ENCODE data around the gene GPS2.
A peak's percentile ranks its signal among the peaks of the same experiment; 100 is the strongest.

The GPS2 gene

GRCh38 chr17:7283471-7284216, 31.5 kb downstream of the GPS2 start:
- Histone ChIP-seq H3K79me2 (ENCODE audit: control insufficient read depth, low read length) (no peaks in the 10 kb centered on the region), H3K9me3 (ENCODE audit: control insufficient read depth, insufficient read depth, low read length) (no peaks in the 10 kb centered on the region), H4K20me1 (ENCODE audit: control insufficient read depth, insufficient read depth, low read depth, low read length) (no peaks in the 10 kb centered on the region), H3K4me3 (ENCODE audit: low read length) (no peak overlapping the region), H3K27ac (ENCODE audit: low read depth, low read length) (no peak overlapping the region), H3F3A (ENCODE audit: control insufficient read depth, insufficient read depth) (peaks cover 3% of the 10 kb centered on the region; the same call in 1 of the 2 replicates), H3K27me3 (ENCODE audit: control insufficient read depth, low read length) (peaks cover 44% of the 10 kb centered on the region), H3K9me2 (replicated peaks; ENCODE audit: control insufficient read depth, low read length) (no peaks in the 10 kb centered on the region), H3K4me1 (ENCODE audit: control insufficient read depth, low read length) (peaks cover 31% of the 10 kb centered on the region), H3K36me3 (ENCODE audit: control insufficient read depth, low read length) (no peaks in the 10 kb centered on the region), H3K4me2 (ENCODE audit: low read length) (no peak overlapping the region)
- TF ChIP-seq CTCF (IDR thresholded peaks at IDR 0.05; ENCODE audit: low read depth, low read length, poor library complexity, severe bottlenecking) (no peak), EZH2phosphoT487 (IDR thresholded peaks at IDR 0.05; ENCODE audit: borderline replicate concordance, low read length) (no peak)

GRCh38 chr17:7282752-7283321, 32.3 kb downstream of the GPS2 start:
- no peaks in the 10 kb centered on the region for H4K20me1 ChIP-seq (ENCODE audit: control insufficient read depth, insufficient read depth, low read depth, low read length)
- H3K79me2 ChIP-seq (ENCODE audit: control insufficient read depth, low read length): no peaks in the 10 kb centered on the region
- H3K9me3 ChIP-seq (ENCODE audit: control insufficient read depth, insufficient read depth, low read length): no peaks in the 10 kb centered on the region
- H3K27ac ChIP-seq (ENCODE audit: low read depth, low read length): no peak overlapping the region
- H3K4me1 ChIP-seq (ENCODE audit: control insufficient read depth, low read length): peaks cover 31% of the 10 kb centered on the region
- peaks cover 36% of the 10 kb centered on the region for H3K27me3 ChIP-seq (ENCODE audit: control insufficient read depth, low read length)
- no peak overlapping the region for H3K4me3 ChIP-seq (ENCODE audit: low read length)
- no peaks in the 10 kb centered on the region for H3K36me3 ChIP-seq (ENCODE audit: control insufficient read depth, low read length)
- H3K4me2 ChIP-seq (ENCODE audit: low read length): no peak overlapping the region
- no peaks in the 10 kb centered on the region for H3K9me2 ChIP-seq (replicated peaks; ENCODE audit: control insufficient read depth, low read length)
- peaks cover 3% of the 10 kb centered on the region; the same call in 1 of the 2 replicates for H3F3A ChIP-seq (ENCODE audit: control insufficient read depth, insufficient read depth)
- no peak for TF ChIP-seq CTCF (IDR thresholded peaks at IDR 0.05; ENCODE audit: low read depth, low read length, poor library complexity, severe bottlenecking)
- TF ChIP-seq EZH2phosphoT487 (IDR thresholded peaks at IDR 0.05; ENCODE audit: borderline replicate concordance, low read length): no peak

GRCh38 chr17:7281953-7282751, 33.0 kb downstream of the GPS2 start:
- peaks cover 31% of the 10 kb centered on the region for H3K4me1 ChIP-seq (ENCODE audit: control insufficient read depth, low read length)
- peaks cover 30% of the 10 kb centered on the region for H3K27me3 ChIP-seq (ENCODE audit: control insufficient read depth, low read length)
- peaks cover 3% of the 10 kb centered on the region; the same call in 1 of the 2 replicates for H3F3A ChIP-seq (ENCODE audit: control insufficient read depth, insufficient read depth)
- no peaks in the 10 kb centered on the region for H4K20me1 ChIP-seq (ENCODE audit: control insufficient read depth, insufficient read depth, low read depth, low read length)
- H3K4me2 ChIP-seq (ENCODE audit: low read length): peak overlapping the region; percentile 92
- H3K9me2 ChIP-seq (replicated peaks; ENCODE audit: control insufficient read depth, low read length): no peaks in the 10 kb centered on the region
- no peaks in the 10 kb centered on the region for H3K9me3 ChIP-seq (ENCODE audit: control insufficient read depth, insufficient read depth, low read length)
- no peak overlapping the region for H3K27ac ChIP-seq (ENCODE audit: low read depth, low read length)
- TF ChIP-seq CTCF (IDR thresholded peaks at IDR 0.05; ENCODE audit: low read depth, low read length, poor library complexity, severe bottlenecking): no peak
- no peak for TF ChIP-seq EZH2phosphoT487 (IDR thresholded peaks at IDR 0.05; ENCODE audit: borderline replicate concordance, low read length)
- no peaks in the 10 kb centered on the region for H3K36me3 ChIP-seq (ENCODE audit: control insufficient read depth, low read length)
- H3K4me3 ChIP-seq (ENCODE audit: low read length): peak overlapping the region; percentile 73
- H3K79me2 ChIP-seq (ENCODE audit: control insufficient read depth, low read length): no peaks in the 10 kb centered on the region
